Neural cell (in vitro differentiated cells): Measurements from ENCODE around the gene SHQ1.

Source experiments
- CTCF ChIP-seq: fragments of 450-650 bp; IDR thresholded peaks from 2 replicates; pipeline ENCODE4 v1.5.1; 2014; ENCODE audit warnings: antibody characterized with exemption, mild to moderate bottlenecking, moderate library complexity; ENCODE audit not compliant: poor library complexity, severe bottlenecking
- EP300 ChIP-seq: fragments of 450-650 bp; conservative IDR thresholded peaks from 2 replicates; pipeline ENCODE4 v1.6.1; 2014; ENCODE audit warnings: antibody characterized with exemption, mild to moderate bottlenecking, moderate library complexity; ENCODE audit not compliant: poor library complexity, severe bottlenecking
- EZH2 ChIP-seq: fragments of 200-600, 300-800 bp; shearing (Covaris generic), sonication (generic); IDR thresholded peaks from 2 replicates; pipeline ENCODE4 v1.6.1; 2014; ENCODE audit warnings: antibody characterized with exemption, low read length, borderline replicate concordance, mild to moderate bottlenecking; ENCODE audit not compliant: insufficient read depth, poor library complexity, severe bottlenecking
- MXI1 ChIP-seq: fragments of 450-650 bp; conservative IDR thresholded peaks from 2 replicates; pipeline ENCODE4 v1.6.1; 2014; ENCODE audit warnings: antibody characterized with exemption, mild to moderate bottlenecking; ENCODE audit not compliant: poor library complexity, severe bottlenecking
- POLR2AphosphoS5 ChIP-seq: IDR thresholded peaks from 2 replicates; pipeline ENCODE4 v1.6.1; 2012
- REST ChIP-seq: IDR thresholded peaks from 2 replicates; pipeline ENCODE4 v1.6.1; 2012; ENCODE audit warnings: borderline replicate concordance
- TAF1 ChIP-seq: IDR thresholded peaks from 2 replicates; pipeline ENCODE4 v1.6.1; 2012; ENCODE audit warnings: low read depth

- TF ChIP-seq EZH2 (no peak), CTCF (no peak), MXI1 (no peak), EP300 (no peak), TAF1 (no peak), POLR2AphosphoS5 (no peak), REST (no peak)
Observed at GRCh38 chr3:72829701-72830100, 18.5 kb downstream of the SHQ1 start.
